A673 (cell line): ENCODE measurements around the gene ADAT3.

ENCODE experiments used
- CTCF ChIP-seq: fragments of 300-800, 200-600 bp; sonication (generic); conservative IDR thresholded peaks from 2 replicates; pipeline ENCODE4 v1.5.1; 2017; ENCODE audit warnings: low read depth, mild to moderate bottlenecking, antibody characterized with exemption, low read length, moderate library complexity, mixed read lengths
- EZH2 ChIP-seq: fragments of 200-600 bp; sonication (generic); IDR thresholded peaks from 2 replicates; pipeline ENCODE4 v1.6.1; 2017; ENCODE audit warnings: borderline replicate concordance, low read depth, mild to moderate bottlenecking, mixed read lengths, antibody characterized with exemption, low read length; ENCODE audit not compliant: poor library complexity, severe bottlenecking

GRCh38 chr19:1904860-1905109 lies 414 bp upstream of the ADAT3 start:
- no peak for TF ChIP-seq CTCF
- no peak for TF ChIP-seq EZH2
